HG03442 (cell line): Measurements from ENCODE around the gene TTC12.

Experiments used
- ATAC-seq: cut with Tn5 transposase; IDR thresholded peaks from one replicate; pipeline ENCODE4 v1.9.1; 2021; ENCODE audit warnings: mild to moderate bottlenecking, moderate library complexity; ENCODE audit not compliant: unreplicated experiment

Gene TTC12

DNA sequence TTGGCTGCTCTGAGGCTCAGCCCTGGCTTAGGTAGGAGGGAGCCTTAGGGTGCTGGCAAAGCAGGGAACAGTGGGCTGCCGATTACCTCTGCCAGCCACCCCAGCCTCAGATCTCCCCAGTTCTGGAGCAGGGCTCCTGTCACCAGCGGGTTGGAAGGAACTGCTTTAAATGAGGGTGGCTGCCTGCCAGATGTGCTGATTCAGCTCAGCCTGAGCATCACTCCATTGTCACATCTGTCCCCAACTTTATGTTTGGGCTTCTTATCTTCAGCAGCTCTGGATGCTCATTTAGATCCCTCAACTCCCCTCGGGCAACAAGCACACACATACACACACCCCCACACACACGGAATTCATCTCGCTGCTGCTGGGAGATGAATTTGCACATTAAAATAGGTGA, 56.3 kb downstream of the TTC12 start:
- ATAC-seq: no peak

DNA sequence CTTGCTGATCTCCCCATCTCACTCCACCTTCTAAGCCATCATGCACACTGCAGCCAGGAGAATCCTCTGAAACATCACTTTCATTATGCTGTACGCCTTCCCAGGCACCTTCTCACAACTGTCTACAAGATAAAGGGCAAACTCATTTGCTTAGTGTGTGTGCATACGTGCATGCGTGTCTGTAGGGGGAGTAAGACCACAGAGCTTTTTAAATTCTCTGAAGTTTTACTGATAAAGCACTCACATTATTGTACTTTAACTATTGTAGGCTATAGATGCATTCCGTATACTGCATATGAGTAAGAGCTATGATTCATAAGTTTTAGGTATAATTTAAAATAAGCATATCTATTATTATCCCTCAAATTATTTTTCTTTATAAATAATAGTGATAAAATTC, 57.9 kb downstream of the TTC12 start:
- no peak for ATAC-seq

DNA sequence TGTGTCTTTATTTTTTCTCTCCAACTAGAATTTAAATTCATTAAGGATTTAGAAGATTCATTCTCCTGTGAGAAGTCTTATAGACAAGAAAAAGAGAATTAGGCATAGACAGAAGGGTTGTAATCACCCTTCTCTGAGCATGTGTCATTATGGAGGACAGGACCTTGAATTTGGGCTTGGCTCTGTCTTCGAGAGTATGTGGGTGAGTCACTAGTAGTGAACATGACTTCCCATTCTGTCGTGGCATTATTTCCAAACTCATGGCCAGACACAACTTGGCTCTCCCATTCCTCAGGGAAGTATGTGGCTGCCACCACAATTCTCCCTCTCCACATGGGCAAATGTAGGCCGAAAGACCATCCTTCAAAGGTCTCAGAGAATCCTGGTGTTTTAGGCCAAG, 58.9 kb downstream of the TTC12 start:
- no peak for ATAC-seq

DNA sequence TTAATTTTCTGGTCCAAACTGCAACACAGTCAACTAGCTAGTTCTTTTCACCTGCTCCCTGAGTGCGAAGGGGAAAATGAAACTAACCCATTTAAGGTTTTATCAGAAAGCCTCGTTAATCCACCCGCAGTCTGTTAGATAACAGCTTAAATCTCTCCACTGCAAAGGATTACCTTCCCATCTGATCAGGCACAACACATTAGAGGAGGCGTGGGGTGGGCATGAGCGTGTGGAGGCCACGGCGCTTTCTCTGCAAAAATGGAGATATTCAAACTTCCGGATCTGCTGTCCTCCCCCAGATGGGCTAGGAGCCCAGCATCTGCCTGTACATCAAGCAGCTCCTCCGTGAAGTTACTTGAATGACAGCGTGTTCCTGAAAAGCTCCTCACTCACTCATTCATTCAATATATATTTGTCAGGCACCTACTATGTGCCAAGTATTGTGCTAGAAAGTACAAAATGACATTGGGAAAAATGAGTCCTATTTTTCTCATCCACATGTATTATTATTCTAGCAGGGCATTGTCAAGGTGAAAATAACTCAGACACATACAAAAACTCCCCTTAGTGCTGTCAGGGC, 59.7 kb downstream of the TTC12 start:
- no peak for ATAC-seq

DNA sequence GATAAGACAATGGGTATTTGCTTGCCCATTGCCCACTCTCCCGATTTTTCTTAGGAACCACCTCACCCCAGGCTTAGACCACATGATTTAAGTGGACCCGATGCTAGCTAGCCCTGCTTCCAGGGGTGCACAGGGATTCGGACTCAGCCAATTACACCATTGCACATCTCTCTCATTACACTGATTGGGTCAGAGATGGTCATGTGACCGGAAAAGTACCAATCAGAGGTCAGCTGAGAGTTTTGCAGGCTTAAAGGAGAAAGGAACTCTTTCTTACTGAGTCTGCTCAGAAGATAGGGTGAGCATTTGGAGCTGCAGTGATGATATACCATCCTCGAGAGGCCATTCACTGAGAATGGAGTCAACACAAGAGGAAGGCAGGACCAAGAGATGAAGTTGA, 61.0 kb downstream of the TTC12 start:
- ATAC-seq: no peak

DNA sequence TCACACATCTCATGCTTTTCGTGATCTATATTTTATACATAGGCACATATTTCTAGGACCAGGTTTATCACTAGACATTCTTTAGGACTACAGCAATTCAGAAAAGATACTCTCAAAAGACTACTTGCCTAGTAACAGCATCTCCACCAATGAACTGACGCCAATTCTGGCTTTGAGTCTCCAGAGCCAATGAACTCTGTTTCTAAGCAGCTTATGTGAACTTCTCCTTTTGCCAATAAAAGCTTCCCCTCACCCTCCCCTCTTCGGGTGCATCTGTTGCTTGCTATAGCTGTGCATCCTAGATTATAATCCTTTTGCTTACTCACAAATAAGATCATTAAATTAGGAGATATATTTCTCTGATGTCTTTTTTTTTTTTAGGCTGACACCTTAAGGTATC, 61.8 kb downstream of the TTC12 start:
- ATAC-seq: no peak

DNA sequence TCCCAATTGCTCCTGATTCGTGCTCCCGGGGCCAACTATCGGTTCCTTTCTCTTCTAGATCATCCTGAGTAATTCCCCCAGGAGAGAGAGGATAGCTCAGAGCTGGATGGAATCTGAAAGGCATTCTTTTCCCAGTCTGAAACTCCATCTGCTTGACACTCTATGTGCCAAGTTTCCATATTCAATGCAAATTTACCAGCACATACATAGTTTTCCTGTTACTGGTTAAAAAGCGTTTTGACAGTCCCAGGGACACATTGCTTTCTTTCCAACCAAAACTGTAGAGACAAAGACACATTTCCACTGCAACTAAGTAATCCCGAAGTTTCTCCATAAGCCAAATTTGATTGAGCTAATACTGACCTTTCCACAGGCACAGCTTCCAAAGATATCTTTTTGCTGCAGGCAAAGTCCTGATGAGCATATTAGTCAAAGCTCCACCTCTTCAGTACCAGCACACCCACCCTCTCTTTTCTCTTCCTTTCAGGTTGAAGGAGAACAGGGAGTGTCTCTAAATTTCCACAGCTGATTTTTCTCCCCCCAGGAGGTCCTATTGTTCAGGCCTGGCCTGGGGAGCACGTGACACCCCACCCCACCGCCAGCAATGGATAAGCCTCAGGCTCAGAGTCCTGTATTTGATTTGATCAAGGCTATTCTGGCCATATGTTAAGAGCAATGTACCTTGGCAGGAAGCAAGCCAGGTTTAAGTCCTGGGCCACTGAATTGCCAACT, 63.5 kb downstream of the TTC12 start:
- no peak for ATAC-seq

DNA sequence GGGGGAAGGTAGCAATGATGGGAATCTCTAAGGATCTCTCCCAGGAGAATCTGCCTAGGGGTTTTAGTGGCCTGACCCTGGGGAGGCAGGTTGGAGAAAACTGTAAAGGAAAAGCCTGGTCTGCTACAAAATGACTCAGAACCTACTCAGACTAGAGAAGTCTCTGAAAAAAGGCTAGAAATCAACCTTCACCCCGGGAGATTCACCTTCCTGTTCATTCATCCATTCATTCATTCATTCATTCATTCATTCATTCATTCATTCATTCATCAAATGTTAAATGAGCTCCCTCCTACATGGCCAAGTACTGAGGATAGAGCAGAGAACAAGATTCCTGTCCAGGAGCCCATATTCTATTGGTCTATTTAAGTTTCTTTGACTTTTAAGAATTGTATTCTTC, 64.3 kb downstream of the TTC12 start:
- no peak for ATAC-seq

DNA sequence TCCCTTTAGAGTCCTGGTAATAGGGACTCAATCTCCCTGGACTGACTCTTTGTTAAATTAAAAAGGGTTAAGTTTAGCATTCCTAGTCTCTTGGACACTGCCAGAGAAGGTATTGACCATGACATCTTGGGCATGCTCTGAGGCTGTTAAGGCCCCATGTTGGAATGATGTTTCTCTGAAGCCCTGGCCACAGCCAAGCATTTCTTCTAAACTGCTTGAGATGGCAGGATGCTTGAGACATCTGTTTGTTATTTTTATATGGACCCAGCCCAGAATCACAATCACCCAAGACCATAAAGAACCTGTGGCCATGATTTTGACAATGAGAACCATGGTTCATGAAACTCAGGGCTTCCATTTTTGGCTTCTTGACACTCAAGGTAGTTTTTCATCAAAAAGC, 67.7 kb downstream of the TTC12 start:
- ATAC-seq: no peak

DNA sequence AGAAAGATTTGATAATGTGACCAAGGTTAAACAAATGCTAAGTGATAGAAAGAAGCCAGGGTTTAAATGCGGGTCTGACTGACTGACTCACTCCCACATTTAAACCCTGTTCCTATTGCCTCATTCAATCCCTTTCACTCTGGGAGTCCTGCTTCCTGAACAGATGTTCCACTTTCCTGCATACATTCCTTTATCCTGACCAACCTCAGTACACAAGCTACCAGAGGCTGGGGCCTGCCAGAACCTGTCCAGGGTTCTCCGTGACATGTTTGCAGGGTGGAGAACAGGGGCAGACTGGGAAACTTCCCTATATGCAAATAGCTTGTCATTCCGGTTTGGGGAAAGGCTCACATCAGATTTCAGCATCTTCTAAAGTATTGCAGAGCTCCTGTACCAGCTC, 70.2 kb downstream of the TTC12 start:
- ATAC-seq: no peak

DNA sequence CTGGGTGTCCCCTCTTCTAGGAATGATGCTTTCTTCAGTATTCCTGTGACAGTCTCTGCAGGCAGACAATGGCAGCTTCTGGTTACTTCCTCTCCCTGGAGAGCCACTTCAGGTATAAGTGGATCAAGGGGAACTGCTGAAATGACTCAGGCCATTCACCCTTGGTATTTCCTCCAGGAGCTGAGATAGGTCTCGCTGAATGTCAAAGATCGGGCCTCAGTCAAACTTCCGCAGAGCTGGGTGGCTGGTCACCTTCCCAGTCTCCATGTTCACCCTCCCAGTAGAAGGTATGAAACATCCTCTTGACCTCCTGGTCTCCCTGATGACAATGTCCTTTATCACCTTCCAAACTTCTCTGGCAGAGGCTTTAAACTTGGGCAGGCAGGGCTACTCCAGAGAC, 71.4 kb downstream of the TTC12 start:
- ATAC-seq: no peak

DNA sequence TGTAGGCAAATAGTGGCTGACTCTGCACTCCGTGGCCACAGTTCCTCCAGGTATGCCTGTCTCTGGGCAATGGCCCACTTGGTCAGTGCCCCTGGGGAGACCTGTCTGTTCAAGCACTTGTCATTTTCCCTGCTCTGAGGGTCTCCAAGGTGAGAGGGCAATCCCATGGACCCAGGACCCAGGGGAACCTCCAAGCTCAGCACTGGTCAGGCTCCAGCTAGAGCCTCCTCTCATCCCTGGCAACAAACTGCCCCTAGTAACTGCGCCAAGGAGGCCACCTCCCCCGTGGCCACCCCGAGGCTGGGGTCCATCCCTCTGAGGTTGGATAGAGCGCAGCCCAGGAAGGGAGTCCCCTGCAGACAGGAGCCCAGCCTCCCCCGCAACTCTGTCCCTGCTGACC, 72.5 kb downstream of the TTC12 start:
- no peak for ATAC-seq

DNA sequence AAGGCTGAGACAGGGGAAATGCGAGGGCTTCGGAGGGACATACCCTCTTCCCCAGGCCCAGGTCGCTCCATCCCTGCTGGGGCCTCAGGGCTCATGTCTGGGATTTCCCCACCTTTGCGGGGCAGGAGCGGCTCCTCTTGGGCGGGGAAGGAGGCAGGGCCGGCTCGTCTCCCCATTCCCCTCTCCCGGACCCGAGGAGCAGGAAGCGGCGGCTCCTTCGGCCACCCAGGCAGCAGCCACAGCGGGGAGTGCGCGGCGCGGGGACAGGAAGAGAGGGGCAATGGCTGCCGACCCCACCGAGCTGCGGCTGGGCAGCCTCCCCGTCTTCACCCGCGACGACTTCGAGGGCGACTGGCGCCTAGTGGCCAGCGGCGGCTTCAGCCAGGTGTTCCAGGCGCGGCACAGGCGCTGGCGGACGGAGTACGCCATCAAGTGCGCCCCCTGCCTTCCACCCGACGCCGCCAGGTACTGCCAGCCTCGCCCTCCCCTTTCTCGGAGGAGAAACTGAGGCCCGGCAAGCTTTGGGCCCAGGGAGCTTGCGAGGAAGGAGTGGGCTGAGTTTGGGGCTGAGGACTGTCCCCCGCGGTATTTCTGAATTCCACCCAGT, 73.3 kb downstream of the TTC12 start, which contains the start of gene ANKK1:
Gene ANKK1, plus strand, starts transcription at position 175 of the 607 bp plus-strand sequence. Its CDS starts 106 bp downstream, at position 281.
- ATAC-seq: no peak

DNA sequence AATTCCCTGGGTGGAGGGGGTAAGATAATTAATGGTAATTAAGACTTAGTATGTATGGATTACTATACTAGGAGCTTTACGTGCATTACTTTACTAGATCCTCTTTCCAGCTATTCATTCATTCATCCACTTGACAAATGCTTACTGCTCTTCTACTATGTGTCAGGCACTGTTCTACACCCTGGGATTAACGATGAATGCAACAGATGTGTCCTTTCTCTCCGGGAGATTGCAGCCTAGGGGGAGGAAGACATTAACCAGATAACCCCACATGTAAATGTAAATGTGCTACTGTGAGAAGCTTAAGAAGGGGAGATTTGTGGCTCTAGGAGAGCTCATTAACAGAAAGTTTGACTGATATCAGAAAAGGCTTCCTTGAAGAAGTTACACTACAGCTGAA, 74.9 kb downstream of the TTC12 start:
- no peak for ATAC-seq

DNA sequence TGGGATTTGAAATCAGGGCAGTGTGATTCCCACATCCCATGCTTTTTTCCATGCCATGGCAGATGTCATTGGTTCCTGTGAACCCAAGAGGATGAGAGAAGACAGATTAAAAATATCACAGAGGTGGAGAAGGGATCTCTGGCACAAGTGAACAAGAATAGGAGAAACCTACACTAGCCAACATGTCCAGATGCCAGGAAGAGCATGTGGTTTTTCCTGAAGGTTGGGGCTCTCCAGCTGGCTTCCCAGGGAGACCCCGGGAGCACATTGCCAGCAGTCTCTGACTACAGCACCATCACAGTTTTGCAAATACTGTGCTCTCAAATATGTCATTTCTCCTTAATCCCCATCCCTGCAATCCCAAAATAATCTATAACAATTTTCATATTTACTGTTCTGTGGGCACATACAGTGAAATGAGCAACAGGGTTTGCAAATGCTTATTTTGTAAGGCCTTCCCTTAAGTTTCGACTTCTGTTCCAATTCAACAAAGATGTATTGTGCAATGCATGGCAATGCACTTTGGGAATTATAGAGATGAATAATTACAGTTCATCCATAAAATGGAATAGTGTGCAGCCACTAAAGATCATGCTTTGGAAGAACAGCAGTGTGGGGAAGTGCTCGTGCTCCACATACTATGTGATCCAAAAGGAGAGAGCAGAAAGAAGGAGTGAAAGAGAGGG, 78.0 kb downstream of the TTC12 start:
- no peak for ATAC-seq

DNA sequence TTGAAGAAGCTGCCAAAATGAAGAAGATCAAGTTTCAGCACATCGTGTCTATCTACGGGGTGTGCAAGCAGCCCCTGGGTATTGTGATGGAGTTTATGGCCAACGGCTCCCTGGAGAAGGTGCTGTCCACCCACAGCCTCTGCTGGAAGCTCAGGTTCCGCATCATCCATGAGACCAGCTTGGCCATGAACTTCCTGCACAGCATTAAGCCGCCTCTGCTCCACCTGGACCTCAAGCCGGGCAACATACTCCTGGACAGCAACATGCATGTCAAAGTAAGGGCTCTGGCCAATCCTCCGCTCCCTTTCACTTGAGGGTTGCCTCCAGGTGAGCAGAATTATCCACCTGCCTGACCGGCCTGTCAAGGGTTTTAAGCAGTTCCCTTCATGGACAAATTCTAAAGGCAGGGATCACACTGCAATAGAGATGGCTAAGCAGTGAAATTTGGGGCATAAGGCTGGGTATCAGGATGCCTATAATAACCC, 79.2 kb downstream of the TTC12 start:
- ATAC-seq: no peak

DNA sequence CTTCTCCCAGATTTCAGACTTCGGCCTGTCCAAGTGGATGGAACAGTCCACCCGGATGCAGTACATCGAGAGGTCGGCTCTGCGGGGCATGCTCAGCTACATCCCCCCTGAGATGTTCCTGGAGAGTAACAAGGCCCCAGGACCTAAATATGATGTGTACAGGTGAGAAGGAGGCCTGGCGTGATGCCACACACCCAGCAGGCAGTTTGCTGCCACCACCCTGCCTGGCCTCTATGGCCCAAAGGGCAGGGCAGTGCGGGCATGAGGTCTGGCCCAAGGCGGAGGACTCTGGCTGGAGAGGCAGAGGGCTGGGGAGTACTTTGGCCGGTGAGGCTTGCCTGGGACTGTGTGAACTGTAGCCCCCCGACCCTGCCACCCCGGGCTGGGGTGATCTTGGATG, 80.5 kb downstream of the TTC12 start:
- ATAC-seq: no peak

DNA sequence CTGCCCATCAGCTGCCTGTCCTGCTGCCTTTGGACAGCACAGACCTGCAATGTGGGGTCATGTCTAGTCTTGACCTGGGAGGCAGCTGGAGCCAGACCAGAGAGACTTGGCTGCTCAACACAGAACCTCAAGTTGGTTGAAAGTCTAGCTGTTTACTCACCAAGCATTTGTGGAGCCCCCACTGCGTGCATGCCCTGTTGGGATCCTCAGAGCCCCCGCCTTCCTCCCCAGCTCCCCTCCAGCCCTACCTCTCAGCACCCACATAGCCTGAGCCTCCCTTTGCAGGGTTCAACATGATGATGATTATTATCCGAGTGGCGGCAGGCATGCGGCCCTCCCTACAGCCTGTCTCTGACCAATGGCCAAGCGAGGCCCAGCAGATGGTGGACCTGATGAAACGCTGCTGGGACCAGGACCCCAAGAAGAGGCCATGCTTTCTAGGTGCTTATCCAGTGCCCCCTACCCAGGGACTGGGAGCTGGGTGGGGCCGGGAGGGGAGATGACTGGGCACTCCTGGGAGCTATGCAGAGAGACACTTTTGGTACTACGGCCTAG, 81.5 kb downstream of the TTC12 start:
- no peak for ATAC-seq

DNA sequence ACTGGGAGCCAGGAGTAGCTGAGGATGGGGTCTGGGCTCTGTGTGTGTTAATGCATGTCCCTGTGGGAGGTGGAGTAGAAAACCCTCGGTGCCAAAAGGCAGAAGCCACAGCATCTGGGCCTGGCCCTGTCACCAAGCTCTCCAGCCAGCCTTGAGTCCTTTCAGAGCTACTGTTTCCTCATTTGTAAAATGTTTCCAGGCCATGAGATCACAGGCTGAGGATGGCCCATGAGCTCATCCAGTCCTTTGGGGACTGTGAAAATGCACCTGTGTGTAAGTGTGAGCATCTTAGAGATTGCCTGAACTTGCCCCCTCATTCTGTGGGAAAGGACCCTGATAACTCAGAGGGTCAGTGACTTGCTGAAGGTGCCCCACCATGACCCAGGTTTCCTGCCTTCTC, 82.3 kb downstream of the TTC12 start:
- ATAC-seq: no peak

DNA sequence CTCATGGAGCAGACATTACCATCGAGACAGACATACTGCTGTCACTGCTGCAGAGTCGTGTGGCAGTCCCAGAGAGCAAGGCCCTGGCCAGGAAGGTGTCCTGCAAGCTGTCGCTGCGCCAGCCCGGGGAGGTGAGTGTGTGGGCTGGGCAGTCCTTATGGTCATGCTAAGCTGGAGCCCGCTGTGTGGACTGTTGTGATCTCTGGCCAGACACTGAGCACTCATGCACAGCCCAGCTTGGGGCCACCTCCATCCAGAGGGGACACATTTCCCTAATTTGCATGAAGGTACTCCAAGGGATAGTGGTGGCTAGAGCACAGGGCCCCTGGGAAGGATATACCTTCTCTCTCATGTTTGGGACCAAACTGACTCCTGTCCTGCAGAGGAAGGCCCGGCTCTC, 82.8 kb downstream of the TTC12 start:
- ATAC-seq: no peak

DNA sequence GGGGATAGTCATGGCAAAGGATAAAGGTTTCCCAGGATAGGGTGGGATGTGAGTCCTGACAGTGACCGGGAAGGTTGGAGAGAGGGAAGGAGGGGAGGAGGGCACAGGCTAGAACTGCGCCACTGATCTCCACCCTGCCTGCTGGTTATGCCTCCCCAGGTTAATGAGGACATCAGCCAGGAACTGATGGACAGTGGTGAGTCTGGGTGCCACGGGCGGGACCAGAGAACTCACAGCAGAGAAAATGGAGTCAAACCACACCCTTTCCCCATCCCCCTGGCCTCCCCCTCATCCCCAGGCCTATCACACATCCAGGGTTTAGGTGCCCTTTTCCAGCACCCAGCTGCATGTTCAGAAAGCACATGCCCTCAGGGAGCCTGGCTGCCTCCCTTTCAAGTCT, 83.4 kb downstream of the TTC12 start:
- ATAC-seq: no peak
